Measurements from ENCODE around the gene PCDH9.

PCDH9 gene

DNA sequence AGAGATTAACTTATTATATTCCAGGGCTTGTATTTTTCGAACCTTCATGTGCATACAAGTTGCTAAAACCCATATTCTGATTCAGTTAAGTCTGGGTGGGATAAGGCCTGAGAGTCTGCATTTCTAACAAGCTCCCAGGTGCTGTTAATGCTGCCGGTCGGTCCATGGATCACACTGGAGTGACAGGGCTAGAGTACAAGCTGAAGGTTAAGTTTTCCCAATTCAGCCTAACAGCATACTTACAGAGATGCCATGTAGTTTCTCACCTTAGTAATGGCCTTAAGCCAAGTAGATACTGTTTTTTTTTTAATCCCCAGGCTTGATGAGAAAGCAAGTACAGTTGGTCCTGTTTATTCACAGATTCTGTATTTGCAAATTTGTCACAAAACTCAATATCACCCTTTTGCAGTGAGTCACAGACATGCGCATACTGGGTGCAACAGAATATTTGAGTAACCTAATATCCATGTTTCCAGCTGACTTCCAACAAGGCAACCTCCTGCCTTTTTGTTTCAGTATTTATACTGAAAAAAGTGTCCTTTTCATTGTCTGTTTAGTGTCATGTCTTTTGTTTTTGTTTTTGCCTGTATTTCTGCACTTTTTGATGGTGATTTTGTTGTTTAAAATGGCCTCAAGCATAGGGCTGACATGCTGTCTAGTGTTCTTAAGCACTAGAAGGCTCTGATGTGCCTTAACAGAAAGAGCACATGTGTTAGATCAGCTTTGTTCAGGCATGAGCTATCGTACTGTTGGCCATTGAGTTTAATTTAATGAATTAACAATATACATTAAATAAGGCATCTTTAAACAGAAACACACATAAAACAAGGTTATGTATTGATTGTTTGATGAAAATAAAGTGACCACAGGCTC is 875.0 kb downstream of the PCDH9 start:
- Histone ChIP-seq H3K36me3 (ENCODE audit: control insufficient read depth in 1 of 2, insufficient read depth in 2 of 2, low read length in 2 of 2) (no peaks in the 10 kb centered on the region), H3K4me3 (ENCODE audit: low read depth in 1 of 2, low read length in 2 of 2) (no peak overlapping the region), H3K27ac (ENCODE audit: low read depth, low read length) (no peak overlapping the region), H3K9ac (ENCODE audit: low read depth in 1 of 2, low read length in 2 of 2) (no peak overlapping the region), H3K4me1 (ENCODE audit: control insufficient read depth in 1 of 2, insufficient read depth in 2 of 2, low read length in 2 of 2) (no peaks in the 10 kb centered on the region), H3K9me3 (ENCODE audit: control insufficient read depth in 1 of 2, low read length in 2 of 2) (peaks cover 0 to 6% of the 10 kb centered on the region in 2 donors), H3K27me3 (ENCODE audit: control insufficient read depth in 1 of 2, insufficient read depth in 2 of 2, low read length in 2 of 2) (no peaks in the 10 kb centered on the region)

DNA sequence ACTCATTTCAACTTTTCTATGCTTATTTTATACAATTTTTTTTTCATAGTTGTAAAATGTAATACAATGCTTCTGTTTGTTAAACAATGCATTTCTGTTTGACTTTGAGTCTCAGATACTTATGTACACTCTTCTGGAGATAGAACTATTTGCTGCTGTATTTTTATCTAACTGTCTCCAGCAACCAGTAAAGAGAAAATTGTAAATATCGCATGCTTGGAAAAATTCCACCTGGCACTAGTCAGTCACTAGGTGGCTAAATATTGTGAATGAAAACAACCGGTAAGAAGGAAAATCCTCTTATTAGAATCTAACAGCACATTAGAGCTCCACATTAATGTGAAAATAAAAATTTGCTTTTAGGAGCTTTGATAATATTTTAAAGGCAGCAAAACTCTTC is 876.5 kb downstream of the PCDH9 start:
- Histone ChIP-seq H3K9ac (ENCODE audit: low read depth in 1 of 2, low read length in 2 of 2) (no peak overlapping the region), H3K4me3 (ENCODE audit: low read depth in 1 of 2, low read length in 2 of 2) (no peak overlapping the region)

DNA sequence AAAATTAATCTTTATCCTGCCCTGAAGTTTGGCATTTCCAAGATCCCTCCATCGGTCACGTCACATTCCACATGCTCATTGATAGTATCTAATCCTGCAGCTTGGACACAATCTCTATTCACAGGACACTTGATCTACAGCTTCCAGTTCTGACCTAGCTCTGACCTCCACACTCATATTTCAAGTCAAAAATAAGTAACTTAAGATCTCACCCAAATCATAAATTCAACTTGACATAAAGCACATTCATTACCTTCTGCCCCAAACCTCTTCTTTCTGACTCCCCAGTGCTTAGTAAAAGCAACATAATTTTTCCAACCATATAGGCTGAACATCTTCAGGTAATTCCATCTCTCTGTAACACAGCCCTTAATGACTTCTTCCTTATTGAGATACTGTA is 880.2 kb downstream of the PCDH9 start:
- no peak overlapping the region for H3K9ac ChIP-seq (ENCODE audit: low read depth in 1 of 2, low read length in 2 of 2)
- H3K9me3 ChIP-seq (ENCODE audit: control insufficient read depth in 1 of 2, low read length in 2 of 2): peaks cover 2 to 9% of the 10 kb centered on the region in 2 donors
- no peaks in the 10 kb centered on the region for H3K27me3 ChIP-seq (ENCODE audit: control insufficient read depth in 1 of 2, insufficient read depth in 2 of 2, low read length in 2 of 2)
- H3K4me1 ChIP-seq (ENCODE audit: control insufficient read depth in 1 of 2, insufficient read depth in 2 of 2, low read length in 2 of 2): no peaks in the 10 kb centered on the region
- H3K4me3 ChIP-seq (ENCODE audit: low read depth in 1 of 2, low read length in 2 of 2): no peak overlapping the region
- no peaks in the 10 kb centered on the region for H3K36me3 ChIP-seq (ENCODE audit: control insufficient read depth in 1 of 2, insufficient read depth in 2 of 2, low read length in 2 of 2)
- H3K27ac ChIP-seq (ENCODE audit: low read depth, low read length): no peak overlapping the region

More for the DNA sequence above, 876.5 kb downstream of the PCDH9 start:
- Histone ChIP-seq H3K9me3 (ENCODE audit: control insufficient read depth in 1 of 2, low read length in 2 of 2) (peaks cover 0 to 12% of the 10 kb centered on the region in 2 donors), H3K27me3 (ENCODE audit: control insufficient read depth in 1 of 2, insufficient read depth in 2 of 2, low read length in 2 of 2) (no peaks in the 10 kb centered on the region), H3K27ac (ENCODE audit: low read depth, low read length) (no peak overlapping the region), H3K36me3 (ENCODE audit: control insufficient read depth in 1 of 2, insufficient read depth in 2 of 2, low read length in 2 of 2) (no peaks in the 10 kb centered on the region), H3K4me1 (ENCODE audit: control insufficient read depth in 1 of 2, insufficient read depth in 2 of 2, low read length in 2 of 2) (no peaks in the 10 kb centered on the region)

DNA sequence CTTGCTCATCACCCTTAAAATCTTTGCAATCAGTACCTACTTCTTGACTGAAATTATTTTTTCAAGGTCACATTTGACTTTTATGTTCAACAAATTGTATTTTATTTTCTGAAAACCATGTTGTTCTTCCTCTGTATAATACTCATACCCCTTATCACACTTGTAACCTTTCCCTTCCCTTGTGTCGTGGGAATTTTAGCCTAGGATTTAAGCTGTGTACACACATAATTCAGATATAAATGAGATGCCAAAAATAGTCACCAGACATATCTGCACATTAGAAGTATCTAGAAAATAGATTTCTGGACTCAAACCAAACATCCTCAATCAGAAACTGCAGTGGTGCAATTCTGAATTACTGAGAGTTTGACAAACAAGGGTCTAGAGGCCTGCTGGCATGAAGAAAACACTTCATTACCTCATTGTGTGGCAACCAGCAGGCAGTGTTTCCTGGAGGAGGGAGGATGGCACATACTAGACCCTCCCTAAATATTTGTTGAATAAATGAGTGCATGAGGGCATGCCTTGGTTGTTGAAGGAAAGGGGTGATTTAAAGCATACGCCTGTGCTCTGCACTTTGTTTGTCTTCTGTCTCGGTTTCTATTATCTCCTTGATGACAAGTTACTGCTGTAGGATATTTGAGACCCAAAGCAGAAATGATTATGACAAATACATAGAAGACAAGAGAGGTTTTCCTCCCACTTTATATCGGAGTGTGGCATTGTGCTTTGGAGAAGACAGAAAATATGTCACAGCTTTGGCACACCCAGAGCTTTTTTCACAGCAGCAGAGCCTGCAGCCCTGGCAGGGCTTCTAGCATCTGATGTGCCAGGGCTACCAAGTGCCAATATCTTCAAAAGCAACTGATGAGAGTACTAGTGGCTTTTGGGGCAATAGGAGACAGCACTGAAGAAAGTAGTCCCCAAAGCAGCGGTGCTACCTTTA is 881.1 kb downstream of the PCDH9 start:
- H3K4me1 ChIP-seq (ENCODE audit: control insufficient read depth in 1 of 2, insufficient read depth in 2 of 2, low read length in 2 of 2): no peaks in the 10 kb centered on the region
- no peaks in the 10 kb centered on the region for H3K27me3 ChIP-seq (ENCODE audit: control insufficient read depth in 1 of 2, insufficient read depth in 2 of 2, low read length in 2 of 2)
- no peak overlapping the region for H3K9ac ChIP-seq (ENCODE audit: low read depth in 1 of 2, low read length in 2 of 2)
- H3K27ac ChIP-seq (ENCODE audit: low read depth, low read length): no peak overlapping the region
- H3K4me3 ChIP-seq (ENCODE audit: low read depth in 1 of 2, low read length in 2 of 2): no peak overlapping the region
- peaks cover 4 to 9% of the 10 kb centered on the region in 2 donors for H3K9me3 ChIP-seq (ENCODE audit: control insufficient read depth in 1 of 2, low read length in 2 of 2)
- no peaks in the 10 kb centered on the region for H3K36me3 ChIP-seq (ENCODE audit: control insufficient read depth in 1 of 2, insufficient read depth in 2 of 2, low read length in 2 of 2)

DNA sequence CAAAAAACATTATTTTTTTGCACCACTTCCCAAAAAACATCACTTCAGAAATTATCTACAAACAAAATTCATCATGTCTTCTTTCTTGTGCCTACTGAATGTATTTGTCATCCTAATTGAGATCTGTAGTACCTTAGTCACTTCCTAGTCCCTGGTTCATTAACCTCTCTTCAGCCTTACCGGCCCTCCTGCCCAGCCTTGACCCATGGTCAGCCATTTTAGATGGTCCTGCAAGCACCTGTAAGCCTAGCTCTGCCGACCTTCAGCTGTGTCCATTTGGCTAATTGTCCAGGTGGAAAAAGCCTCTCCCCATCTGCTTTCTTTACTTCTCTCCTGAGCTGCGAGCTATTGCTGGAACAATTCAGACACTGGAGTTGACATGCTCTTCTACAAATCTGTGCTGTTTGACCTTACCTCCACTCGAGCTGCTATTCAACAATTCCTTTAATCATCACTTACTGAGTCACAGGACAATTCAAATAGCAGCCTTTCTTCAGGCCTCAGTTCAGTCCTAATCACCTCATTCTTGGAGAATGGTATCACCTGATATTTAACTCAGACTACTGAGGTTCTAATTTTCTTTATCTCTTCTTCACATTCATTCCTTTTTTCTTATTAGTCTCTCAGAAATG is 882.5 kb downstream of the PCDH9 start:
- Histone ChIP-seq H3K36me3 (ENCODE audit: control insufficient read depth in 1 of 2, insufficient read depth in 2 of 2, low read length in 2 of 2) (no peaks in the 10 kb centered on the region), H3K4me1 (ENCODE audit: control insufficient read depth in 1 of 2, insufficient read depth in 2 of 2, low read length in 2 of 2) (no peaks in the 10 kb centered on the region), H3K27me3 (ENCODE audit: control insufficient read depth in 1 of 2, insufficient read depth in 2 of 2, low read length in 2 of 2) (no peaks in the 10 kb centered on the region), H3K9me3 (ENCODE audit: control insufficient read depth in 1 of 2, low read length in 2 of 2) (peaks cover 4 to 9% of the 10 kb centered on the region in 2 donors), H3K27ac (ENCODE audit: low read depth, low read length) (no peak overlapping the region), H3K9ac (ENCODE audit: low read depth in 1 of 2, low read length in 2 of 2) (no peak overlapping the region), H3K4me3 (ENCODE audit: low read depth in 1 of 2, low read length in 2 of 2) (no peak overlapping the region)

DNA sequence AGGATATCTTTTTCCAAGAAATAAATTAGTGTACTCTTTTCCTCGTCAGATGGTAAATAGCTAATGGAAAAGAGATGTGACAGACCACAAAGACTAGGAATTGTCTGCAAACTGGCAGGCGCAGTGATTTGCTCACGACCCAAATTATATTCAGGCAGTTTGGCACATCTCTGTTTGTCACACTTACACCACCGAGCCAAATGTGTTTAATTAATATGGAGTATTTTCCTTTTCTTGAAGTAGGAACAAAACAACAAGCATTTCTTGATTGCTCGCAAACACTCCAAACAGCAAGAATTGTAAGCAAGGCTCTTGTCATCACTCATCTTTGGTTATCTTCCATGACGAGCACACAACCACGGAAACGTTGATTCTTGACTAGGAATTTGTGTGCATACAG is 884.2 kb downstream of the PCDH9 start:
- Histone ChIP-seq H3K9me3 (ENCODE audit: control insufficient read depth in 1 of 2, low read length in 2 of 2) (peaks cover 4 to 7% of the 10 kb centered on the region in 2 donors), H3K9ac (ENCODE audit: low read depth in 1 of 2, low read length in 2 of 2) (no peak overlapping the region), H3K4me3 (ENCODE audit: low read depth in 1 of 2, low read length in 2 of 2) (no peak overlapping the region), H3K27ac (ENCODE audit: low read depth, low read length) (no peak overlapping the region), H3K36me3 (ENCODE audit: control insufficient read depth in 1 of 2, insufficient read depth in 2 of 2, low read length in 2 of 2) (no peaks in the 10 kb centered on the region), H3K27me3 (ENCODE audit: control insufficient read depth in 1 of 2, insufficient read depth in 2 of 2, low read length in 2 of 2) (no peaks in the 10 kb centered on the region), H3K4me1 (ENCODE audit: control insufficient read depth in 1 of 2, insufficient read depth in 2 of 2, low read length in 2 of 2) (no peaks in the 10 kb centered on the region)

DNA sequence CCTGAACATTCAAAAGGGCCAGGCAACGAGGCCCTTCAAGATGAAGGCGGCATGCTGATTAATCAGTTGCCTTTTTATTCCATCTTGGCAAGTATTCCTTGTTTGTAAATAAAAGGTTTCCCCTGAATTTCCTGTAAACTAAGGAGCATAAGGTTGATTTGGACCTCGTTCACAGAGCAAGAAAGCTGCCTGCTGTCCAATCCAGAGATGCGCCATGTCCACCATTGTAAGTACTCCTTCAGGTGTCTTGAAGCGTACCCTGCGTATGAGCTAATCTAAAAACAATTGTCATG is 884.7 kb downstream of the PCDH9 start:
- Histone ChIP-seq H3K27ac (ENCODE audit: low read depth, low read length) (no peak overlapping the region), H3K27me3 (ENCODE audit: control insufficient read depth in 1 of 2, insufficient read depth in 2 of 2, low read length in 2 of 2) (no peaks in the 10 kb centered on the region), H3K9me3 (ENCODE audit: control insufficient read depth in 1 of 2, low read length in 2 of 2) (peaks cover 4 to 7% of the 10 kb centered on the region in 2 donors), H3K4me3 (ENCODE audit: low read depth in 1 of 2, low read length in 2 of 2) (no peak overlapping the region), H3K9ac (ENCODE audit: low read depth in 1 of 2, low read length in 2 of 2) (no peak overlapping the region), H3K36me3 (ENCODE audit: control insufficient read depth in 1 of 2, insufficient read depth in 2 of 2, low read length in 2 of 2) (no peaks in the 10 kb centered on the region), H3K4me1 (ENCODE audit: control insufficient read depth in 1 of 2, insufficient read depth in 2 of 2, low read length in 2 of 2) (no peaks in the 10 kb centered on the region)

DNA sequence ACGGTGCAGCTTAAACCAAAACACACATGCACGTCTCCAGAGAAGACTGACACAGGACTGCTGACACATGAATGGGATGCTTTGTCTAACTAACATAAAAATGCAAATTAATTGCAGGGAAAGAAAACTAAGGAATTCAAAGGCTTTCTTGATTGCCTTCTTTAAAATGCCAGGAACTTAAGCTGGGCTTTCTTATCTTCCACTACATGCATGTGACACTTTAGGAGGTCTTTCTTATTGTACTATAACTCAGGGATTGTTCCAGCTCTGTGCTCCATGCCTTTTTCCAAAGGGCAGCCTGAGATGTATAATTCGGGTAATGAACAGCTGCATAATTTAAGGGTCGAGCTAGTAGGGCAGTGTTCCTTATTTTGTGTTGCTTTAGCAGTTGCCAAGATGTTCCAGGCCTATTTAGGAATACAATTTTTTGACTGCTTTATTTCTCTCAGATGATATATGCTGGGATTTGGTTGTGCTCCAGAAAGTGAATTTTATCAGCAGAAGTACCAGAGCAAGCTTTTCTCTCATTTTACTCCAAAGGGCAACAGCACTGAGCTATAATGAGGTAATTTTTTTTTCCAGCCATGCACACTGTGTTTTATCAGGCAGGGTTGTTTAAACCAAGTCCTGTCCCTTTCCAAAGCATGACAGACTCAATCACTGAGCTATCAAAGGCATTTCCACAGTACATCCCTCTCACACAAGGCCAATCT is 885.2 kb downstream of the PCDH9 start:
- Histone ChIP-seq H3K4me1 (ENCODE audit: control insufficient read depth in 1 of 2, insufficient read depth in 2 of 2, low read length in 2 of 2) (no peaks in the 10 kb centered on the region), H3K9ac (ENCODE audit: low read depth in 1 of 2, low read length in 2 of 2) (no peak overlapping the region), H3K36me3 (ENCODE audit: control insufficient read depth in 1 of 2, insufficient read depth in 2 of 2, low read length in 2 of 2) (no peaks in the 10 kb centered on the region), H3K27me3 (ENCODE audit: control insufficient read depth in 1 of 2, insufficient read depth in 2 of 2, low read length in 2 of 2) (no peaks in the 10 kb centered on the region), H3K27ac (ENCODE audit: low read depth, low read length) (no peak overlapping the region), H3K9me3 (ENCODE audit: control insufficient read depth in 1 of 2, low read length in 2 of 2) (peaks cover 4 to 7% of the 10 kb centered on the region in 2 donors), H3K4me3 (ENCODE audit: low read depth in 1 of 2, low read length in 2 of 2) (no peak overlapping the region)

DNA sequence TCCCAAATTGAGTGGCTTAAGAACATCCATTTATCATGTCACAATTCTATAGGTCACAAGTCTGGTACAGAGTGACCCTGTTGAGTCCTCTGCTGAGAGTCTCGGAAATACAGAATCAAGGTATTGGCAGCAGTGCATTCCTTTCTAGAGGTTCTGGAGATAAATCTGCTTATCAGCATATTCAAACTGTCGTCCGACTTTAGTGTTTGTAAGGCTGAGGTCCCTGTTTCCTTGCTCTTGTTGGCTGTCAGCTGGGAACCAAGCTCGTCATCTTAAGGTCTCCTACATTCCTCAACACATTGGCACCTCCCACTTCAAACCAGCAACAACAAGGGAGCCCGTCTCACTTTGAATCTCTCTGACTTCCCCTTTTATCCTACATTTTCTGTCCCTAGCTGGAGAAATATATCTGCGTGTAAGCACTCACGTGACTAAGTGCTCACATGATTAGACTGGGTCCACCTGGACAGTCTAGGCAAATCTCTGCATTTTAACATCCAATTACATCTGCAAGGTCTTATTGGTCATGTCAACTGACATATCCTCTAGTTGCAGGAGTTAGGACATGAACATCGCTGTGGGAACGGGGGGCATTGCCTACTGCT is 886.8 kb downstream of the PCDH9 start:
- Histone ChIP-seq H3K27ac (ENCODE audit: low read depth, low read length) (no peak overlapping the region), H3K36me3 (ENCODE audit: control insufficient read depth in 1 of 2, insufficient read depth in 2 of 2, low read length in 2 of 2) (no peaks in the 10 kb centered on the region), H3K9ac (ENCODE audit: low read depth in 1 of 2, low read length in 2 of 2) (no peak overlapping the region), H3K4me3 (ENCODE audit: low read depth in 1 of 2, low read length in 2 of 2) (no peak overlapping the region), H3K27me3 (ENCODE audit: control insufficient read depth in 1 of 2, insufficient read depth in 2 of 2, low read length in 2 of 2) (no peaks in the 10 kb centered on the region), H3K9me3 (ENCODE audit: control insufficient read depth in 1 of 2, low read length in 2 of 2) (peaks cover 0 to 4% of the 10 kb centered on the region in 2 donors), H3K4me1 (ENCODE audit: control insufficient read depth in 1 of 2, insufficient read depth in 2 of 2, low read length in 2 of 2) (no peaks in the 10 kb centered on the region)
